Measurements from ENCODE around the gene CCDC77.

Gene CCDC77

DNA sequence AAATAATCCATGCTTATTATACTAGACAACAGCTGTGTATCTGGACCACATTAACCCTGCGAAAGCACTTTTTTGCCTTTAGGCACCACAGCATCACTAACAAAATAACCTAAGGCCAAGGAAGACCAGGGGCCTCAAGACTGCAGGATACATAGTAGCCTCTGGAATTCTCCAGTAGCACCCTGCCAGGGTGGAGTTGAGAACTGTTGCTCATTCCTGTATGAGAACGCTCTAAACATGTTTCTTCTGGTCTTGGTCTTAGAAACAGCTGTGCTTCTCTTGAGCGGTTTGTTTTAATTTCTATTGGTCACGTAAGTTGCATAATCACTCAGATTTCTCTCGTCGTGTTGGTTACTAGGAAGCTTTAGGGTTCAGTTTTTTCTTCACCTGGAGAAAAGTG, 66.1 kb downstream of the CCDC77 start:
- H3K4me1 ChIP-seq (ENCODE audit: control insufficient read depth, insufficient read depth, low read length), result peaks cover 3% of the 10 kb centered on the region
- H3K4me2 ChIP-seq (ENCODE audit: low read length), result no peak overlapping the region
- H3K4me3 ChIP-seq (ENCODE audit: low read length), result no peak overlapping the region
- peaks cover 52% of the 10 kb centered on the region for H3K27me3 ChIP-seq (ENCODE audit: control insufficient read depth, insufficient read depth, low read length)
- H3K9me3 ChIP-seq (replicated peaks; ENCODE audit: low read length), result no peaks in the 10 kb centered on the region
- H3K36me3 ChIP-seq (ENCODE audit: insufficient read depth, low read length), result no peaks in the 10 kb centered on the region
- H3K9ac ChIP-seq (ENCODE audit: low read depth, low read length), result no peak overlapping the region

DNA sequence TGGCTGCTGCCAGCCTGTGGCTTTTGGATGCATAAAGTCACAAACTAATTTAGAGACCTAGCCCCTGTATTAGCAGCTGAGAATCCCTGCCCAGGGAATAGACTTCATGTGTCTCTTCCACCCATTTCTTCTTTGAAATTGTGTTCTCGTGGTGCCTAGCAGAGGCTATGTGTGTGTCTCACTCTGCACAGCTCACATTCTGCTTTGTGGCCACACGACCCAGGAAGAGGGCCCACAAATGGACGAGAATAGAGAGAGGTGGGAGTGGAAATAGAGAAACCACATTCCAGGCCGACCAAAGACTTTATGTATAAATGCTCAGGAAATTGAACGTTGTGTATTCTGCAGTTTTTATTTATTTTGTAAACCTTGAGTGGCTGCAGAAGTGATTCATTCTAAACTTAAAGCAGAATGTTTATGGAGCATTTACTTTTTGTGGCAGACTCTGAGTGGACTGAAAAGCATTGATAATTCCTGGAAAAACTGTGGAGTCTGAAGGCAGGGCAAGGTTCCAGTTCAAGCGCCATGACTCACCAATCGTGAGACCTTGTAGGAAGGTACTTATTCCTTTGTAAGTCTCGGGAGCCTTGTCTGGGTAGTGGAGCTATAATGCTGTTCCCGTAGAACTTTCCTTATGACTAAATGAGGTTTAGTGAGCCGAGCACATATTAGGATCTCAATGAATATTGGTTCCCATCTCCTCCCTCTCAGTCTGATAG, 67.4 kb downstream of the CCDC77 start:
- Histone ChIP-seq H3K4me3 (ENCODE audit: low read length) (no peak overlapping the region), H3K27me3 (ENCODE audit: control insufficient read depth, insufficient read depth, low read length) (peaks cover 50% of the 10 kb centered on the region)

DNA sequence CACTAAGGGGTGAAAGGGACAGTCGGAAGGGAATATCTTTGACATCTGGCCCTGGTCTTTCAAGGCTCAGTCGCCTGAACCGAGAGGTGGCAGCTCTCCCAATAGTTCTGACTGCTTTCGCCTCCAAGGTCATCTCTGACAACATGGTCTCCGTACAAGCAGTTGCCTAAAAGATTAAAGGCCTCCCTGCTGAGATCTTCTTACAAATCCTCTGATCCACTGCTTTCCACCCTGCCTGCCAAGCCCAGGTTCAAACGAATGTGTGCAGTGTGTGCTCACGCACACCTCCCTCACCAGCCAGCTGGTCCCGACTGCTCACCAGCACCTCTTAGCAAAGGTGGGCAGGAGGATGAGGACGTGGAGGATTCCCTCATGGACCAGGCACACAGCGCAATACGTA, 68.7 kb downstream of the CCDC77 start:
- H3K4me1 ChIP-seq (ENCODE audit: control insufficient read depth, insufficient read depth, low read length), result peaks cover 7% of the 10 kb centered on the region
- no peak overlapping the region for H3K4me2 ChIP-seq (ENCODE audit: low read length)
- peaks cover 44% of the 10 kb centered on the region for H3K27me3 ChIP-seq (ENCODE audit: control insufficient read depth, insufficient read depth, low read length)
- no peak overlapping the region for H3K4me3 ChIP-seq (ENCODE audit: low read length)
- no peaks in the 10 kb centered on the region for H3K36me3 ChIP-seq (ENCODE audit: insufficient read depth, low read length)
- no peak overlapping the region for H3K9ac ChIP-seq (ENCODE audit: low read depth, low read length)
- H3K9me3 ChIP-seq (replicated peaks; ENCODE audit: low read length), result no peaks in the 10 kb centered on the region

More for the DNA sequence above, 67.4 kb downstream of the CCDC77 start:
- no peak overlapping the region for H3K9ac ChIP-seq (ENCODE audit: low read depth, low read length)
- peaks cover 6% of the 10 kb centered on the region for H3K4me1 ChIP-seq (ENCODE audit: control insufficient read depth, insufficient read depth, low read length)
- H3K9me3 ChIP-seq (replicated peaks; ENCODE audit: low read length), result no peaks in the 10 kb centered on the region
- H3K36me3 ChIP-seq (ENCODE audit: insufficient read depth, low read length), result no peaks in the 10 kb centered on the region
- no peak overlapping the region for H3K4me2 ChIP-seq (ENCODE audit: low read length)

DNA sequence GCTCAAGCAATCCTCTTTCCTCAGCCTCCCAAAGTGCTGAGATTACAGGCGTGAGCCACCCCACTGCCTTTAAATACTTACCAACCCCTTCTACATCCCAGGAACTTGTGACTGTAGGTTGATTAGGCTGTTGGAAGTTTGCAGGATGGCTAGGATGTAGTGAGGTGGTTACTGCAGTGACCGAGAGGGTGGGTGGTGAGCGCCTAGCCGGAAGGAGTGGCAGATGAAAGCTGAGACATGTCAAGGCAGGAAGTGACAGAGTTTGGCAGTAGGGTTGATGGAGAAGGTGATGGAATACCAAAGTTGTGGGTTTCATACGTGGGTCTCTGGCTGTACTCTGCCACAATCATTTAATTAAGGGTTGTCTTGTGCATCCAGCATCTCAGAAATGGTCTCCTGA, 71.8 kb downstream of the CCDC77 start:
- no peak overlapping the region for H3K9ac ChIP-seq (ENCODE audit: low read depth, low read length)
- peaks cover 7% of the 10 kb centered on the region for H3K4me1 ChIP-seq (ENCODE audit: control insufficient read depth, insufficient read depth, low read length)
- peaks cover 50% of the 10 kb centered on the region for H3K27me3 ChIP-seq (ENCODE audit: control insufficient read depth, insufficient read depth, low read length)
- H3K36me3 ChIP-seq (ENCODE audit: insufficient read depth, low read length), result no peaks in the 10 kb centered on the region
- H3K4me2 ChIP-seq (ENCODE audit: low read length), result no peak overlapping the region
- H3K4me3 ChIP-seq (ENCODE audit: low read length), result no peak overlapping the region
- no peaks in the 10 kb centered on the region for H3K9me3 ChIP-seq (replicated peaks; ENCODE audit: low read length)

DNA sequence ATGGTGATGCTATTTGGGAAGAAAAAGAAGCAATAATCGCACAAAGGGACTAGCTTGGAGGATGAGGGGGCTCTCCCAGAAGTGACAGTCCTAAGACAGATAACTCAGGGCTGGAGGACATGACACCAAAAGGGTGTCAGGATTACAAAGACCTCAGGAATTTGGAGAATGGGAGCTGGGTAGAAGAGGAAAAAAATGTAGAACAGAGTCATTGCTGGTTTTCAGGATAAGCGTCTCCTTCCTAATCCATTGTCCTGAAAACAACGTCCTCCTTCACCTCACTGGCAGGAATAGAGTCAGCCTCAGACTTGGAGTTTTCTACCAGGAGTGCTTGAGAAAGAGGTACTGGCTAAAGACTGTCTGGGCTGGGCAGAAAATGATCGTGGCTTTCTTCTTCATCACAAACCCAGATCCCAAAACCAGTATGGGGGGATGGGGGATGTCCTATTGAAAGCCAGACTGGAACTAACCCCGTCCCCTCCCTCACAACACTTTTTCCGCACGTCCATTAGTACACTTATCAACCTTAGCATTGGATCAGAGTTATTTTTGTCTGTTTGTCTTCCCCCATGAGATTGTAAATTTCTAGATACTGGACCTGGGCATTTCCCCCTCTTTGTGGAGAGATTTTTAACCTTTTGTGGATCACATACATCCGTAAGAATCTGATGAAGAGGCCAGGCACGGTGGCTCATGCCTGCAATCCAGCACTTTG, 72.6 kb downstream of the CCDC77 start:
- Histone ChIP-seq H3K9me3 (replicated peaks; ENCODE audit: low read length) (no peaks in the 10 kb centered on the region), H3K36me3 (ENCODE audit: insufficient read depth, low read length) (no peaks in the 10 kb centered on the region), H3K4me1 (ENCODE audit: control insufficient read depth, insufficient read depth, low read length) (peaks cover 7% of the 10 kb centered on the region), H3K27me3 (ENCODE audit: control insufficient read depth, insufficient read depth, low read length) (peaks cover 49% of the 10 kb centered on the region), H3K4me3 (ENCODE audit: low read length) (no peak overlapping the region), H3K9ac (ENCODE audit: low read depth, low read length) (no peak overlapping the region), H3K4me2 (ENCODE audit: low read length) (no peak overlapping the region)

DNA sequence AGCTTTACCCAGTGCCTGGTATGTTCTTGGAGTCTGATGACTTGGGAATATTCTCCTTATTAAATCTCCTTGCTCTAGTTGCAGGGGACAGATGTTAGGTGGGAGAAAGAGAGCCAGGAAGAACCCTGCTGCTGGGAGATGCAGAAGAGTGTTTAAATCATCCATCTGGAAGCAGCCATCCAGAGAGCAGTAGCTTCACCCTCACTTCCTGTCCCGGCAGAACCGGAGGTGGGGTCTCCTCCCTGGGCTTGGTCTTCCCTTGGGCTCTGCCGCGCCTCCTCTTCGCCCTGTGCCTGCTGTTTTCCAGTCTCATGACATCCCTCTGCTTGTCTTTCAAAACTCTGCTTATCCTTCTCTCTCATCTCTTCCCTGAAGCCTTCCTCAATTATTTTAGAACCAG, 73.8 kb downstream of the CCDC77 start:
- H3K4me2 ChIP-seq (ENCODE audit: low read length), result no peak overlapping the region
- no peak overlapping the region for H3K4me3 ChIP-seq (ENCODE audit: low read length)
- no peak overlapping the region for H3K9ac ChIP-seq (ENCODE audit: low read depth, low read length)
- no peaks in the 10 kb centered on the region for H3K9me3 ChIP-seq (replicated peaks; ENCODE audit: low read length)
- H3K4me1 ChIP-seq (ENCODE audit: control insufficient read depth, insufficient read depth, low read length), result peaks cover 8% of the 10 kb centered on the region
- H3K27me3 ChIP-seq (ENCODE audit: control insufficient read depth, insufficient read depth, low read length), result peaks cover 50% of the 10 kb centered on the region
- H3K36me3 ChIP-seq (ENCODE audit: insufficient read depth, low read length), result no peaks in the 10 kb centered on the region

DNA sequence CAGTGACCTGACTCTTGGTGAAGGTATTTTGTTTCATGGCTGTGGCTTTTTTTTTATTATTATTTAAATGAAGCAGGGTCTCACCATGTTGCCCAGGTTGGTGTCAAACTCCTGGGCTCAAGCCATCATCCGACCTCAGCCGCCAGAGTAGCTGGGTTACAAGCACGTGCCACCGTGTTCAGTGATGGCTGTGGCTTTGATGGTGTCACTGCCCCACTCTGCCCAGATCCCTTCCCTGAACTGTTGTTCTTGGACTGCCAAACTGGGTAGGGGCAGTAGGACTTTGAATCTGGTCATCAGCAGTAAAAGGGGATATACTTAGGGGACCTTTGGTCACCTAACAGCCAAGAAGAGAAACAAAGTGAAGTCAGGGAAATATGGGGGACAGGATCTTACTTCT, 77.7 kb downstream of the CCDC77 start:
- Histone ChIP-seq H3K36me3 (ENCODE audit: insufficient read depth, low read length) (no peaks in the 10 kb centered on the region), H3K4me2 (ENCODE audit: low read length) (no peak overlapping the region), H3K4me3 (ENCODE audit: low read length) (no peak overlapping the region), H3K9ac (ENCODE audit: low read depth, low read length) (no peak overlapping the region), H3K4me1 (ENCODE audit: control insufficient read depth, insufficient read depth, low read length) (peaks cover 18% of the 10 kb centered on the region), H3K9me3 (replicated peaks; ENCODE audit: low read length) (no peaks in the 10 kb centered on the region), H3K27me3 (ENCODE audit: control insufficient read depth, insufficient read depth, low read length) (peaks cover 59% of the 10 kb centered on the region)

DNA sequence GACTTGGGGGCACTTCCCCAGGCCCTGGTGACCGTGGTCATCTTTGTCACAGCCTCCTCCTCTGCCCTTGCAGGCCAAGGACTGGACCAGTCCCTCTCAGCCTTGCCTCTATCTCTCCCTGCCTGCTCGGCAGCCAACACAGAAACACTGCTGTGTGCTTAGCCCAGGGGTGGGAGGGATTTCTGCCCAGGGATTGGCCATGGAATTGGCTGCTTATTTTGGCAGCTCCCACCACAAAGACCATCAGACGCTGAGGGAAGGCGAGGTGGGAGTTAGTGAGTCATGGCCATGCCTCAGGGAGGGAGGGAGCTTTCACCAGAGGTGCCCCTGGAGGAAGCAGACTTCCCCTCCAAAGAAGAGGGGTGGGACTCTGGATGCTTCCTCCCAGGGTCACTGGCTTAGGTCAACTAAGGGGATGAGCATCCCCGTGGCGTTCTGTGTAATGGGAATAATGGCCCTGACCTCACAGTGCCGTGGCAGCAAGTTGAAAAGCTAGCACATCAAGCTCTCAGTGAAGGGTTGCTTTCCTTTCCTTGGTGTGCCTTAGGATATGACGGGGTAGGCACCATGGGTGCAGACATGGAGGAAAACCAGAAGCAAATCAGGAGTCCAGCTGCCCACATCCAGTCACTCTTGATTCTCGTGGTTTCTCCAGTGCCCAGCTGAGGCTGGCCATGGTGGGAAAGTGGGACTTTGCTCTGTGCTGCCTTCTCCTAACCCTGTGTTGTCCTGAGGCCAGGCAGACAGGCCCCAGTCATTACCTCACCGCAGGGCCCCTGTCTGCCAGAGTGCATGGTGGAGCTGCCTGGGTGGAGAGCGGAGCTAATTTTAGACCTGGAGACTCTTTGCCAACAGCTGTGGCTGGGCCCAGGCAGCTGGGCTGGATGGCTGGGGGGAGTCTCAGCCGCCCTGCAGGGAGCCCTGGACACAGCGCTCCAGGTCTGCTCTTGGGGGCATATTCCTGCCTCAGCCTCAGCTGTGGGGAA, 79.7 kb downstream of the CCDC77 start:
- H3K4me1 ChIP-seq (ENCODE audit: control insufficient read depth, insufficient read depth, low read length), result peaks cover 17% of the 10 kb centered on the region
- H3K27me3 ChIP-seq (ENCODE audit: control insufficient read depth, insufficient read depth, low read length), result peaks cover 59% of the 10 kb centered on the region
- H3K9ac ChIP-seq (ENCODE audit: low read depth, low read length), result peak overlapping the region; percentile 1
- no peak overlapping the region for H3K4me3 ChIP-seq (ENCODE audit: low read length)
- H3K9me3 ChIP-seq (replicated peaks; ENCODE audit: low read length), result no peaks in the 10 kb centered on the region
- no peaks in the 10 kb centered on the region for H3K36me3 ChIP-seq (ENCODE audit: insufficient read depth, low read length)
- H3K4me2 ChIP-seq (ENCODE audit: low read length), result no peak overlapping the region

DNA sequence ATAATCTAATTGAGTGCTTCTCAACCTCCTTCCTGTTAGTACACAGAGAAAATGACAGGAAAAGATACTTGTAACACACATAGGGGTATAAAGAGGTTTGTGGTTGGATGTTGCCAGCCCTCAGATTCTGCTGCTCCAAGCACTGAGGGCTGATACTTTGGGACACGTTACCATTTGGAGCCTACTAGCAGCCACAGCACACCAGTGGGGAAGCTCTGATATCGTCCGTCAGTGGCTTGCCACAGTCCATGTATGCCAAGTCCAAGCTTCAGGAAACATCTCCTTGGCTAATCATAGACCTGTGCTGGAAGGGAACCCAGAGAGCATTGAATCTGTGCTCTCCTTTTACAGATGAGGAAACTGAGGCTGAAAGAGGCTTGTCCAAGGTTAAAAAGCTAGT, 80.6 kb downstream of the CCDC77 start:
- H3K9me3 ChIP-seq (replicated peaks; ENCODE audit: low read length), result no peaks in the 10 kb centered on the region
- peaks cover 61% of the 10 kb centered on the region for H3K27me3 ChIP-seq (ENCODE audit: control insufficient read depth, insufficient read depth, low read length)
- peaks cover 17% of the 10 kb centered on the region for H3K4me1 ChIP-seq (ENCODE audit: control insufficient read depth, insufficient read depth, low read length)
- no peak overlapping the region for H3K4me3 ChIP-seq (ENCODE audit: low read length)
- no peak overlapping the region for H3K9ac ChIP-seq (ENCODE audit: low read depth, low read length)
- H3K4me2 ChIP-seq (ENCODE audit: low read length), result no peak overlapping the region
- no peaks in the 10 kb centered on the region for H3K36me3 ChIP-seq (ENCODE audit: insufficient read depth, low read length)

DNA sequence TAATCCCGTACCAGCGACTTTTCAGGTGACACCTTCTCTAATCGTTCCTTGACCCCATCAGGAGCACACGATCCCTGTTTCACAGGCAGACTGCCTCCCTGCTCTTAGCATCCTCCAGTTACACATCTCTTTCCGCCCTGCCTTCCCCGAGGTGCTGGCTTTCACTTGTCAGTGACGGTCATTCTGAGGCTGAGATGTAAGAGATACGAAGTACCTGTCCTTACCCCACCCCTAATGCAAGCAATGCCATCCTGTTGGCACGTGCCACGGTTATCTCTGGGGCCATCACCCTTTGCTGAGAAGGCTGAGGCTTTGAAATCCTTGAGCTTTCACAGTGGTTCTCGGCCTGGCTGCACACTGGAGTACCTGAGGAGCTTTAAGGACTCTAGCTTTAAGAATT, 82.7 kb downstream of the CCDC77 start:
- H3K36me3 ChIP-seq (ENCODE audit: insufficient read depth, low read length), result no peaks in the 10 kb centered on the region
- H3K4me3 ChIP-seq (ENCODE audit: low read length), result no peak overlapping the region
- peaks cover 47% of the 10 kb centered on the region for H3K27me3 ChIP-seq (ENCODE audit: control insufficient read depth, insufficient read depth, low read length)

DNA sequence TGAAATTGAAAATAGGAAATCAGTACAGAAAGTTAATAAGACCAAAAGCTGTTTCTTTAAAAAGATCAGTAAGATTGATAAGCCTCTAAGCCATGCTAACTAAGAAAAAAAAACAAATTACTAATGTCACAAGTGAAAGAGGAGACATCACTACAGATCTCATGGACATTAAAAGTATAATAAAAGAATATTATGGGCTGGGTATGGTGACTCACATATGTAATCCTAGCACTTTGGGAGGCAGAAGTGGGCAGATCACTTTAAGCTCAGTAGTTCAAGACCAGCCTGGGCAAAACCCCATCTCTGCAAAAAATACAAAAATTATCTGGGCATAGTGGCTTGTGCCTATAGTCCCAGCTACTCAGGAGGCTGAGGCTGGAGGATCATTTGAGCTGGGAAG, 88.8 kb downstream of the CCDC77 start:
- Histone ChIP-seq H3K27me3 (ENCODE audit: control insufficient read depth, insufficient read depth, low read length) (peaks cover 21% of the 10 kb centered on the region), H3K4me1 (ENCODE audit: control insufficient read depth, insufficient read depth, low read length) (no peaks in the 10 kb centered on the region), H3K9ac (ENCODE audit: low read depth, low read length) (no peak overlapping the region), H3K36me3 (ENCODE audit: insufficient read depth, low read length) (no peaks in the 10 kb centered on the region), H3K9me3 (replicated peaks; ENCODE audit: low read length) (no peaks in the 10 kb centered on the region), H3K4me2 (ENCODE audit: low read length) (no peak overlapping the region), H3K4me3 (ENCODE audit: low read length) (no peak overlapping the region)

More for the DNA sequence above, 82.7 kb downstream of the CCDC77 start:
- no peak overlapping the region for H3K4me2 ChIP-seq (ENCODE audit: low read length)
- H3K9ac ChIP-seq (ENCODE audit: low read depth, low read length), result no peak overlapping the region
- no peaks in the 10 kb centered on the region for H3K9me3 ChIP-seq (replicated peaks; ENCODE audit: low read length)
- H3K4me1 ChIP-seq (ENCODE audit: control insufficient read depth, insufficient read depth, low read length), result peaks cover 17% of the 10 kb centered on the region

Data from skeletal muscle satellite cell (primary cell).